Endothelial cell of umbilical vein (primary cell): Measurements from ENCODE around the gene PTPRT. TPM values are rescaled to one million over a fixed set of nuclear protein-coding genes. Genes with fewer than 3 reads are reported as not detected.

Experiments used
- BruUV-seq: library from RNA; stranded (reverse); fragments of 400-500 nt; replicated peaks from 2 replicates; lab custom pipeline; 2021; lab: Mats Ljungman, UMichigan
- CTCF ChIA-PET: fragments of 300-600, 350-600 bp; sonication (Branson Sonifier 250); formaldehyde crosslinking; loops from one replicate; lab custom pipeline; 2021; ENCODE audit warnings: antibody characterized with exemption, inconsistent platforms; lab: Charles Lee
- POLR2A ChIA-PET: fragments of 300-600, 350-600 bp; sonication (Branson Sonifier 250); formaldehyde crosslinking; loops from one replicate; lab custom pipeline; 2021; ENCODE audit warnings: antibody characterized with exemption, inconsistent platforms; lab: Charles Lee
- DNase-seq: peaks from one replicate; pipeline ENCODE4 v3.0.0-alpha.2; 2011; ENCODE audit warnings: low read depth, low spot score
- FAIRE-seq: peaks from 2 replicates; lab custom pipeline; 2011; peaks lifted over from hg19 to GRCh38; lab: Jason Lieb, UNC
- H2AFZ ChIP-seq: 2 replicates; pipeline ENCODE4 v1.6.0; 2012; ENCODE audit warnings: low read depth, low read length, control low read depth, inconsistent platforms
- H3K27ac ChIP-seq: 2 replicates; pipeline ENCODE4 v1.5.1; 2011; ENCODE audit warnings: low read depth, mild to moderate bottlenecking, control low read depth, low read length, moderate library complexity; ENCODE audit not compliant: insufficient read depth
- H3K27me3 ChIP-seq, 2 experiments: 2 replicates each; pipeline versions ENCODE4 v1.6.0 to v1.6.1; 2011; ENCODE audit warnings: low read length in 2 of 2, mixed read lengths in 1 of 2; ENCODE audit not compliant: control insufficient read depth in 2 of 2, insufficient read depth in 2 of 2
- H3K36me3 ChIP-seq, 2 experiments: 2 replicates in 1 of 2; 3 replicates in 1 of 2; pipeline ENCODE4 v1.5.1; 2011; ENCODE audit warnings: low read length in 2 of 2, mild to moderate bottlenecking in 1 of 2, moderate library complexity in 1 of 2; ENCODE audit not compliant: control insufficient read depth in 2 of 2, insufficient read depth in 2 of 2; ENCODE audit errors: extremely low read depth in 1 of 2
- H3K4me1 ChIP-seq: 3 replicates; pipeline ENCODE4 v1.5.1; 2011; ENCODE audit warnings: mild to moderate bottlenecking, low read length; ENCODE audit not compliant: control insufficient read depth, insufficient read depth; ENCODE audit errors: extremely low read depth
- H3K4me2 ChIP-seq: 2 replicates; pipeline ENCODE4 v1.6.1; 2011; ENCODE audit warnings: low read length, control low read depth, mixed read lengths; ENCODE audit not compliant: insufficient read depth
- H3K4me3 ChIP-seq, 3 experiments: fragments of 200-600 bp in 1 of 3; sonication (generic), shearing (Covaris generic) in 1 of 3; replicated peaks in 1 of 3; 2 replicates each; pipeline ENCODE4 v1.5.1; 2011 to 2016; ENCODE audit warnings: control low read depth in 3 of 3, low read length in 3 of 3, mild to moderate bottlenecking in 2 of 3, inconsistent platforms in 1 of 3, low read depth in 1 of 3, moderate library complexity in 1 of 3; ENCODE audit not compliant: insufficient read depth in 1 of 3
- H3K79me2 ChIP-seq: 2 replicates; pipeline ENCODE4 v1.6.0; 2012; ENCODE audit warnings: low read length, inconsistent platforms; ENCODE audit not compliant: control insufficient read depth, insufficient read depth
- H3K9ac ChIP-seq: replicated peaks from 2 replicates; pipeline ENCODE3; 2011; ENCODE audit warnings: low read length, control low read depth; ENCODE audit not compliant: insufficient read depth; ENCODE audit errors: extremely low read depth
- H3K9me1 ChIP-seq: replicated peaks from 3 replicates; pipeline ENCODE4 v1.6.0; 2011; ENCODE audit warnings: mild to moderate bottlenecking, low read length; ENCODE audit not compliant: control insufficient read depth, insufficient read depth; ENCODE audit errors: extremely low read depth
- H3K9me3 ChIP-seq: replicated peaks from 2 replicates; pipeline ENCODE4 v1.5.1; 2012; ENCODE audit warnings: low read length, inconsistent platforms; ENCODE audit not compliant: control insufficient read depth, insufficient read depth
- H4K20me1 ChIP-seq: replicated peaks from 2 replicates; pipeline ENCODE3; 2011; ENCODE audit warnings: mild to moderate bottlenecking, low read length; ENCODE audit not compliant: control insufficient read depth, insufficient read depth; ENCODE audit errors: extremely low read depth
- CTCF ChIP-seq, 2 donors: IDR thresholded peaks; 1 replicate in 1 of 2; 2 replicates in 1 of 2; pipeline ENCODE4 v1.5.1; 2011; ENCODE audit warnings: low read length in 2 of 2, mild to moderate bottlenecking in 2 of 2, moderate library complexity in 2 of 2, control low read depth in 1 of 2, inconsistent platforms in 1 of 2, low read depth in 1 of 2; ENCODE audit not compliant: insufficient read depth in 1 of 2; ENCODE audit errors: extremely low read depth in 1 of 2
- EZH2 ChIP-seq: IDR thresholded peaks from 2 replicates; pipeline ENCODE4 v1.6.1; 2012; ENCODE audit warnings: borderline replicate concordance, low read depth, mild to moderate bottlenecking, moderate library complexity, low read length, inconsistent platforms; ENCODE audit not compliant: severe bottlenecking
- FOS ChIP-seq: IDR thresholded peaks from 2 replicates; pipeline ENCODE4 v1.6.1; 2011; ENCODE audit warnings: mild to moderate bottlenecking, low read length, moderate library complexity, borderline replicate concordance; ENCODE audit not compliant: insufficient read depth
- GATA2 ChIP-seq: IDR thresholded peaks from 2 replicates; pipeline ENCODE4 v1.7.0; 2011; ENCODE audit warnings: low read depth, mild to moderate bottlenecking, moderate library complexity, mixed read lengths, low read length; ENCODE audit not compliant: insufficient read length, insufficient read depth
- MAX ChIP-seq: IDR thresholded peaks from 2 replicates; pipeline ENCODE4 v1.6.1; 2011; ENCODE audit not compliant: insufficient read depth, insufficient read length
- POLR2A ChIP-seq: IDR thresholded peaks from 2 replicates; pipeline ENCODE4 v1.6.1; 2012; ENCODE audit warnings: low read depth, mild to moderate bottlenecking, control low read depth, low read length
- dilution Hi-C: fragments of 300-500 bp; cut with MboI; formaldehyde crosslinking; loops from one replicate; pipeline ENCODE4 v1.15.0; 2019; ENCODE audit warnings: low sequenced_read_pairs; ENCODE audit not compliant: extremely low pct_ligation_motif_present
- intact Hi-C: fragments of 100-400 bp; cut with micrococcal nuclease; formaldehyde crosslinking; loops from one replicate; pipeline ENCODE4 v1.10.0; 2022
- polyA plus RNA-seq, 4 experiments: library from polyadenylated mRNA; depleted of rRNA in 3 of 4; stranded (reverse) in 3 of 4; unstranded in 1 of 4; fragments of >200 nt; gene quantifications; 2 replicates each; pipeline versions ENCODE4 v1.2.1 to v1.2.3, GENCODE V29; 2011 to 2012; ENCODE audit warnings: missing spikeins in 1 of 4
- total RNA-seq: library from RNA; stranded (reverse); gene quantifications from 2 replicates; pipeline ENCODE4 v1.2.3, GENCODE V29; 2021

Gene PTPRT
- total and polyA plus RNA-seq, 2 donors (not counting 3 experiments of a cell fraction or from before 2014, with no cell fraction given): not detected

GRCh38 chr20:43229696-43230095 lies 40.0 kb upstream of the PTPRT start:
- Histone ChIP-seq H2AFZ (no peak overlapping the region), H3K79me2 (no peaks in the 10 kb centered on the region), H3K36me3 (no peaks in the 10 kb centered on the region), H3K9me1 (no peaks in the 10 kb centered on the region), H4K20me1 (no peaks in the 10 kb centered on the region), H3K9me3 (no peaks in the 10 kb centered on the region), H3K27me3 (no peaks in the 10 kb centered on the region), H3K4me3 (no peak overlapping the region), H3K27ac (no peak overlapping the region), H3K9ac (no peak overlapping the region), H3K4me1 (no peaks in the 10 kb centered on the region), H3K4me2 (no peak overlapping the region)
- CTCF ChIA-PET: no interaction called here
- no peak for DNase-seq
- dilution Hi-C loops (no loop called here), intact Hi-C loops (no loop called here)
- no TSS peak for BruUV-seq
- no peak for FAIRE-seq
- POLR2A ChIA-PET: no interaction called here
- TF ChIP-seq POLR2A (no peak), FOS (no peak), EZH2 (no peak), MAX (no peak), CTCF (IDR thresholded peaks at IDR 0.05; ENCODE audit: extremely low read depth in 1 of 2, insufficient read depth in 1 of 2, low read depth in 1 of 2, low read length in 2 of 2) (no peak), GATA2 (no peak)
